Measurements from ENCODE around the gene PFDN1.

- TF ChIP-seq EP300 (IDR thresholded peaks at IDR 0.05; ENCODE audit: borderline replicate concordance): no peak
- TF ChIP-seq MAX (IDR thresholded peaks at IDR 0.05): no peak
- no peak for TF ChIP-seq FOXM1 (IDR thresholded peaks at IDR 0.05; ENCODE audit: borderline replicate concordance, low read depth)
- TF ChIP-seq CEBPB (IDR thresholded peaks at IDR 0.05): no peak
- no peak for TF ChIP-seq TCF12 (IDR thresholded peaks at IDR 0.05; ENCODE audit: low read depth)
- TF ChIP-seq TAF1 (IDR thresholded peaks at IDR 0.05; ENCODE audit: low read depth): no peak
- no peak; the same call in 1 of the 2 replicates for TF ChIP-seq NFIC (IDR thresholded peaks at IDR 0.05)
These were observed 21.2 kb upstream of the PFDN1 start for GRCh38 chr5:140324041-140324600.

All from Ishikawa (cell line).